Mucosa of descending colon (tissue), 3 donors: ENCODE data around the gene STAC3. TPM values are rescaled to one million over a fixed set of nuclear protein-coding genes. Genes with fewer than 3 reads are reported as not detected.

Source experiments
- ATAC-seq: fragments of 200-7000 bp; cut with Tn5 transposase; one replicate; pipeline ENCODE4 v1.9.1; 2020; ENCODE audit warnings: mild to moderate bottlenecking, moderate library complexity
- DNase-seq, 3 donors: peaks; one replicate each; pipeline ENCODE4 v3.0.0-alpha.2; 2020
- H3K36me3 ChIP-seq: fragments of 200-600 bp; one replicate; pipeline ENCODE4 v1.8.0; 2021; ENCODE audit warnings: low read depth, mild to moderate bottlenecking
- H3K4me1 ChIP-seq: fragments of 200-600 bp; one replicate; pipeline ENCODE4 v1.8.0; 2021; ENCODE audit warnings: low read depth, mild to moderate bottlenecking
- H3K4me3 ChIP-seq: fragments of 200-600 bp; one replicate; pipeline ENCODE4 v1.8.0; 2021; ENCODE audit warnings: mild to moderate bottlenecking
- H3K9me3 ChIP-seq: fragments of 200-600 bp; one replicate; pipeline ENCODE4 v1.8.0; 2021; ENCODE audit warnings: mild to moderate bottlenecking
- CTCF ChIP-seq: fragments of 200-600 bp; IDR thresholded peaks from one replicate; pipeline ENCODE4 v1.8.0; 2022; ENCODE audit warnings: antibody characterized with exemption, mild to moderate bottlenecking
- intact Hi-C, 2 donors: fragments of 100-400 bp; cut with DNase I in 1 of 2; cut with micrococcal nuclease in 1 of 2; formaldehyde crosslinking; loops; one replicate each; pipeline versions ENCODE4 v1.11.0 to v1.11.1; 2022; cut with DNase I, micrococcal nuclease
- total RNA-seq, 3 donors: library from RNA; stranded (reverse); fragmentation: NEBNext Ultra II Directional in 2 of 3; extraction: Animal tissue kit (Norgen Biotek cat#: 25700) in 2 of 3; gene quantifications; one replicate each; pipeline versions ENCODE4 v1.2.1 to v1.2.4, GENCODE V29; 2021 to 2023
- donor health status: DM: no; HTN: no; CAD: no; lungs with moderate emphysema.
- donor health status: DM: no; HTN: no; CAD: no.
- donor health status: DM: no; HTN: yes; CAD: no.

The STAC3 gene
- total RNA-seq, 3 donors from 2014 or later, result 2.4 to 4.3 (median 3.3) TPM

- ATAC-seq (no peak), DNase-seq (no peak)
- Histone ChIP-seq H3K9me3 (no peaks in the 10 kb centered on the region), H3K4me1 (no peaks in the 10 kb centered on the region), H3K4me3 (no peak overlapping the region), H3K36me3 (peaks cover 4% of the 10 kb centered on the region)
- TF ChIP-seq CTCF, result no peak
- intact Hi-C loops, result loop anchor here in 1 of 2 donors (10.0 kb wide), 1 partner anchor 184 kb away; the partner anchor contains the start of genes GLI1 and INHBE
These were observed 20.0 kb upstream of the STAC3 start for GRCh38 chr12:57270966-57271470.

- H3K9me3 ChIP-seq, result no peaks in the 10 kb centered on the region
- H3K4me1 ChIP-seq, result no peaks in the 10 kb centered on the region
- ATAC-seq, result no peak
- DNase-seq, result no peak
- no peak for TF ChIP-seq CTCF
- H3K4me3 ChIP-seq, result no peak overlapping the region
- intact Hi-C loops, result loop anchor here in 1 of 2 donors (10.0 kb wide), 1 partner anchor 187 kb away; the partner anchor contains the start of genes GLI1 and INHBE
- peaks cover 4% of the 10 kb centered on the region for H3K36me3 ChIP-seq
These were observed 17.3 kb upstream of the STAC3 start for GRCh38 chr12:57268264-57268663.

DNA sequence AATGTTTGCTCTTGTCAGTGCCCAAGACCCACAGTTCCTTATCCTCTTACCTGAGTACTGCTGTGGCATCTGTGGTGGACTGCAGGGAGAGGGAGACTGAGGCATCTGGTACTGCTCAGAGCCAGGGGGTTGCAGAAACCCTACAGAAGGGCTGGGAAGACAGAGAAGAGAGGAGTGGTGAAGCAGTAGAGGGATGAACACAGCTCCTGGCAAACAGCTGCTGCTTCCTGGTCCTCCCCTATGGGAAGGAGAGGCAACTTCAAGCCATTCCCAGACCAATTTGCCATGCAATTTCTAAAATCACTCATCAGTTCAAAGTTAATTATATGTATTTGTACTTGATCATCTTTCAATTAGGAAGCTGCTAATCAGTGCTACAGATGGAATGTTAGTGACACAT is 15.7 kb upstream of the STAC3 start:
- TF ChIP-seq CTCF, result no peak
- ATAC-seq, result no peak
- Histone ChIP-seq H3K9me3 (no peaks in the 10 kb centered on the region), H3K36me3 (peaks cover 4% of the 10 kb centered on the region), H3K4me1 (no peaks in the 10 kb centered on the region), H3K4me3 (no peak overlapping the region)
- DNase-seq, result no peak
- intact Hi-C loops, result loop anchor here in 1 of 2 donors (10.0 kb wide), 1 partner anchor 188 kb away; the partner anchor contains the start of genes GLI1 and INHBE

DNA sequence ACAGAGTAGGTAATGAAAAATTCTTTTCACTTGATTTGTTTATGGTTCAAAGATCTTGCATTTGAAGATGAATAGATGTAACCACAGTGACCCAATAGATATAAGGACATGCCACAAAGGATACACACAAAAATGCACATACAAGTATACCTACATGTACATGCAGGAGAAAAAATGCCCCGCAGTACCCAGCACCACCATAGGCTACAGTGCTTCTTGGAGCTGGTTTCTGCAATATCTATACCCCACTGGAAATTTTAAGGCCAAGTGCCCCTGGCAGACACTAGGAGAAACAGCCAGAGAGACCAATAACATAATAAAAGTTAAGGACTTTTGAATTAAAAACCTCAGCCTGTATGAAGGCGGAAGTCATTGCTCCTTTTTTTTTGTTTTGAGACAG is 12.1 kb upstream of the STAC3 start:
- H3K36me3 ChIP-seq, result peaks cover 4% of the 10 kb centered on the region
- no peaks in the 10 kb centered on the region for H3K9me3 ChIP-seq
- intact Hi-C loops, result loop anchor here in 1 of 2 donors (10.0 kb wide), 1 partner anchor 192 kb away; the partner anchor contains the start of genes GLI1 and INHBE
- ATAC-seq (no peak), DNase-seq (no peak)
- no peak overlapping the region for H3K4me3 ChIP-seq
- H3K4me1 ChIP-seq, result no peaks in the 10 kb centered on the region
- no peak for TF ChIP-seq CTCF

GRCh38 chr12:57262126-57262822 is 11.3 kb upstream of the STAC3 start:
- no peak for DNase-seq
- no peak for ATAC-seq
- no peaks in the 10 kb centered on the region for H3K9me3 ChIP-seq
- H3K4me1 ChIP-seq, result no peaks in the 10 kb centered on the region
- no peak overlapping the region for H3K4me3 ChIP-seq
- H3K36me3 ChIP-seq, result no peaks in the 10 kb centered on the region
- no peak for TF ChIP-seq CTCF
- intact Hi-C loops, result loop anchor here in 1 of 2 donors (10.0 kb wide), 1 partner anchor 193 kb away; the partner anchor contains the start of genes GLI1 and INHBE
